ENCODE data around the gene ATRN. TPM values are rescaled to one million over a fixed set of nuclear protein-coding genes. Genes with fewer than 3 reads are reported as not detected.

ATRN gene
- total and polyA plus RNA-seq, 2 experiments from 2014 or later = 2.2 to 18.3 TPM

- H2AFZ ChIP-seq = no peak overlapping the region
- Mint-ChIP-seq H3K27ac (no peak overlapping the region), H3K4me1 (no peaks in the 10 kb centered on the region), H3K9me3 (no peaks in the 10 kb centered on the region), H3K36me3 (ENCODE audit: low read depth) (no peaks in the 10 kb centered on the region), H3K4me3 (no peak overlapping the region), H3K27me3 (ENCODE audit: insufficient read depth, low read depth, poor library complexity) (no peaks in the 10 kb centered on the region)
- H3K79me2 ChIP-seq (replicated peaks; ENCODE audit: insufficient read depth) = no peaks in the 10 kb centered on the region
- H4K20me1 ChIP-seq (replicated peaks; ENCODE audit: insufficient read depth) = no peaks in the 10 kb centered on the region
- H3K4me2 ChIP-seq = no peak overlapping the region
- H3K9me2 ChIP-seq (ENCODE audit: insufficient read depth) = no peaks in the 10 kb centered on the region
- TF ChIP-seq CREB1 (CRISPR knock-in tag; IDR thresholded peaks at IDR 0.05; ENCODE audit: low read depth) (no peak), ZNF462 (CRISPR knock-in tag; IDR thresholded peaks at IDR 0.05) (no peak), CTCF (conservative IDR thresholded peaks at IDR 0.05; ENCODE audit: low read depth in 2 of 2) (no peak), JUNB (IDR thresholded peaks at IDR 0.05; ENCODE audit: unreplicated experiment) (no peak), STAT1 (IDR thresholded peaks at IDR 0.05; ENCODE audit: unreplicated experiment) (no peak), REST (IDR thresholded peaks at IDR 0.05; ENCODE audit: unreplicated experiment) (no peak), ETS1 (IDR thresholded peaks at IDR 0.05) (no peak), ZNF331 (CRISPR knock-in tag; IDR thresholded peaks at IDR 0.05; ENCODE audit: low read depth) (no peak), EZH2phosphoT487 (IDR thresholded peaks at IDR 0.05; ENCODE audit: unreplicated experiment) (no peak), POLR2AphosphoS5 (IDR thresholded peaks at IDR 0.05; ENCODE audit: low read depth) (no peak), EZH2 (IDR thresholded peaks at IDR 0.05; ENCODE audit: low read depth, unreplicated experiment) (no peak), NANOG (IDR thresholded peaks at IDR 0.05; ENCODE audit: borderline replicate concordance) (no peak), ZNF114 (CRISPR knock-in tag; IDR thresholded peaks at IDR 0.05) (no peak)
- H3K27me3 ChIP-seq (ENCODE audit: insufficient read depth) = no peaks in the 10 kb centered on the region
- no peak for ATAC-seq
- no peaks in the 10 kb centered on the region for H3F3A ChIP-seq (replicated peaks; ENCODE audit: low read depth)
- no peak for DNase-seq (ENCODE audit: low spot score)
- H3K36me3 ChIP-seq (ENCODE audit: insufficient read depth) = no peaks in the 10 kb centered on the region
- H3K27ac ChIP-seq (ENCODE audit: low read depth) = no peak overlapping the region
- no peaks in the 10 kb centered on the region for H3K4me1 ChIP-seq (ENCODE audit: insufficient read depth)
- H3K4me3 ChIP-seq = no peak overlapping the region
Observed at GRCh38 chr20:3543901-3544507, 73.2 kb downstream of the ATRN start.
